Astrocyte (in vitro differentiated cells and primary cell): ENCODE data around the gene LPCAT3. TPM values are rescaled to one million over a fixed set of nuclear protein-coding genes. Genes with fewer than 3 reads are reported as not detected.

Experiments
- DNase-seq: peaks from one replicate; pipeline ENCODE4 v3.0.0-alpha.2; 2010; ENCODE audit warnings: low read depth
- FAIRE-seq: peaks from 2 replicates; lab custom pipeline; 2011; peaks lifted over from hg19 to GRCh38; lab: Jason Lieb, UNC
- H2AFZ ChIP-seq: 2 replicates; pipeline ENCODE4 v1.6.0; 2012; ENCODE audit warnings: low read depth, low read length, inconsistent platforms
- H3K27ac ChIP-seq: 2 replicates; pipeline ENCODE4 v1.5.1; 2011; ENCODE audit warnings: low read depth, low read length, inconsistent platforms
- H3K27me3 ChIP-seq: 2 replicates; pipeline ENCODE4 v1.6.0; 2011; ENCODE audit warnings: low read length, inconsistent platforms; ENCODE audit not compliant: insufficient read depth
- H3K36me3 ChIP-seq: 2 replicates; pipeline ENCODE4 v1.5.1; 2011; ENCODE audit warnings: low read length, inconsistent platforms; ENCODE audit not compliant: insufficient read depth
- H3K4me1 ChIP-seq: 2 replicates; pipeline ENCODE4 v1.5.1; 2011; ENCODE audit warnings: low read length, inconsistent platforms; ENCODE audit not compliant: insufficient read depth
- H3K4me2 ChIP-seq: 2 replicates; pipeline ENCODE4 v1.6.0; 2012; ENCODE audit warnings: low read length, inconsistent platforms
- H3K4me3 ChIP-seq: 2 replicates; pipeline ENCODE4 v1.5.1; 2011; ENCODE audit warnings: low read depth, mild to moderate bottlenecking, low read length, inconsistent platforms; ENCODE audit not compliant: insufficient read depth
- H3K79me2 ChIP-seq: 2 replicates; pipeline ENCODE4 v1.6.0; 2012; ENCODE audit warnings: mild to moderate bottlenecking, low read length, inconsistent platforms; ENCODE audit not compliant: insufficient read depth
- H3K9ac ChIP-seq: 2 replicates; pipeline ENCODE4 v1.6.0; 2012; ENCODE audit warnings: mild to moderate bottlenecking, low read length, inconsistent platforms
- H3K9me3 ChIP-seq: 2 replicates; pipeline ENCODE4 v1.5.1; 2012; ENCODE audit warnings: low read depth, mild to moderate bottlenecking, low read length, inconsistent platforms; ENCODE audit not compliant: insufficient read depth
- H4K20me1 ChIP-seq: 2 replicates; pipeline ENCODE4 v1.6.0; 2012; ENCODE audit warnings: low read length, inconsistent platforms; ENCODE audit not compliant: insufficient read depth
- H3K27ac Mint-ChIP-seq: one replicate; pipeline ENCODE4 v1.8.0; 2021; ENCODE audit warnings: mild to moderate bottlenecking, mixed read lengths; ENCODE audit not compliant: unreplicated experiment
- H3K27me3 Mint-ChIP-seq: one replicate; pipeline ENCODE4 v1.8.0; 2021; ENCODE audit warnings: low read depth, mixed read lengths; ENCODE audit not compliant: unreplicated experiment
- H3K36me3 Mint-ChIP-seq: one replicate; pipeline ENCODE4 v1.8.0; 2021; ENCODE audit warnings: low read depth, mixed read lengths; ENCODE audit not compliant: unreplicated experiment
- H3K4me1 Mint-ChIP-seq: one replicate; pipeline ENCODE4 v1.8.0; 2021; ENCODE audit warnings: low read depth, mixed read lengths; ENCODE audit not compliant: unreplicated experiment
- H3K4me3 Mint-ChIP-seq: one replicate; pipeline ENCODE4 v1.8.0; 2021; ENCODE audit warnings: mild to moderate bottlenecking, moderate library complexity, mixed read lengths; ENCODE audit not compliant: unreplicated experiment
- H3K9me3 Mint-ChIP-seq: one replicate; pipeline ENCODE4 v1.8.0; 2021; ENCODE audit warnings: mild to moderate bottlenecking, mixed read lengths; ENCODE audit not compliant: unreplicated experiment
- CTCF ChIP-seq: IDR thresholded peaks from 2 replicates; pipeline ENCODE4 v1.5.1; 2011; ENCODE audit warnings: low read depth, mild to moderate bottlenecking, inconsistent platforms, low read length, moderate library complexity; ENCODE audit not compliant: insufficient read depth
- EZH2 ChIP-seq: IDR thresholded peaks from 2 replicates; pipeline ENCODE4 v1.6.1; 2012; ENCODE audit warnings: mild to moderate bottlenecking, low read length, inconsistent platforms; ENCODE audit not compliant: insufficient read depth
- total RNA-seq: library from RNA; stranded (reverse); gene quantifications from 2 replicates; pipeline ENCODE4 v1.2.1, GENCODE V29; 2021

LPCAT3 gene
- total RNA-seq, 1 donor from 2014 or later: 26.2 TPM

- Mint-ChIP-seq H3K36me3 (peaks cover 14% of the 10 kb centered on the region), H3K9me3 (no peaks in the 10 kb centered on the region), H3K27ac (no peak overlapping the region), H3K4me3 (no peak overlapping the region), H3K4me1 (peaks cover 11% of the 10 kb centered on the region), H3K27me3 (no peaks in the 10 kb centered on the region)
- Histone ChIP-seq H3K4me1 (peaks cover 3% of the 10 kb centered on the region), H3K9ac (no peak overlapping the region), H3K27me3 (no peaks in the 10 kb centered on the region), H3K36me3 (peaks cover 43% of the 10 kb centered on the region), H3K4me2 (no peak overlapping the region), H3K4me3 (no peak overlapping the region), H3K9me3 (no peaks in the 10 kb centered on the region), H3K27ac (no peak overlapping the region), H3K79me2 (peaks cover 33% of the 10 kb centered on the region), H2AFZ (no peak overlapping the region), H4K20me1 (no peaks in the 10 kb centered on the region)
- DNase-seq (no peak), FAIRE-seq (no peak)
- no peak for TF ChIP-seq EZH2
Measured at GRCh38 chr12:6975297-6976032, 42.8 kb downstream of the LPCAT3 start.

- Histone ChIP-seq H4K20me1 (no peaks in the 10 kb centered on the region), H3K27me3 (no peaks in the 10 kb centered on the region), H3K79me2 (peaks cover 45% of the 10 kb centered on the region), H3K4me3 (no peak overlapping the region), H3K4me1 (peaks cover 5% of the 10 kb centered on the region), H3K9me3 (no peaks in the 10 kb centered on the region), H3K4me2 (no peak overlapping the region), H3K27ac (no peak overlapping the region), H3K9ac (no peak overlapping the region), H2AFZ (no peak overlapping the region), H3K36me3 (peaks cover 45% of the 10 kb centered on the region)
- no peak overlapping the region for H3K27ac Mint-ChIP-seq
- H3K9me3 Mint-ChIP-seq: no peaks in the 10 kb centered on the region
- DNase-seq (no peak), FAIRE-seq (no peak)
- no peak overlapping the region for H3K4me3 Mint-ChIP-seq
- H3K4me1 Mint-ChIP-seq: peaks cover 12% of the 10 kb centered on the region
- H3K27me3 Mint-ChIP-seq: no peaks in the 10 kb centered on the region
- peaks cover 12% of the 10 kb centered on the region for H3K36me3 Mint-ChIP-seq
- TF ChIP-seq CTCF (no peak), EZH2 (no peak)
Measured at GRCh38 chr12:6974180-6974579, 44.1 kb downstream of the LPCAT3 start.

- no peaks in the 10 kb centered on the region for H3K9me3 ChIP-seq
- H3K4me3 ChIP-seq: peak overlapping the region; percentile 97
- Mint-ChIP-seq H3K4me3 (peak overlapping the region; percentile 100), H3K9me3 (no peaks in the 10 kb centered on the region), H3K27me3 (no peaks in the 10 kb centered on the region), H3K36me3 (peaks cover 12% of the 10 kb centered on the region), H3K27ac (peak overlapping the region; percentile 92), H3K4me1 (peaks cover 19% of the 10 kb centered on the region)
- peak overlapping the region; percentile 98 for H3K4me2 ChIP-seq
- H3K9ac ChIP-seq: peak overlapping the region; percentile 98
- peaks cover 68% of the 10 kb centered on the region for H3K79me2 ChIP-seq
- peak overlapping the region; percentile 71 for H2AFZ ChIP-seq
- no peaks in the 10 kb centered on the region for H3K27me3 ChIP-seq
- peaks cover 7% of the 10 kb centered on the region for H4K20me1 ChIP-seq
- peaks cover 42% of the 10 kb centered on the region for H3K36me3 ChIP-seq
- FAIRE-seq (no peak), DNase-seq (no peak)
- no peak for TF ChIP-seq CTCF
- no peak for TF ChIP-seq EZH2
- H3K27ac ChIP-seq: peak overlapping the region; percentile 91
- H3K4me1 ChIP-seq: peaks cover 12% of the 10 kb centered on the region
Measured at GRCh38 chr12:6970096-6970527, 48.2 kb downstream of the LPCAT3 start.
